MM.1S (cell line): ENCODE data around the gene ATXN1.

ENCODE experiments used
- DNase-seq: peaks from one replicate; pipeline ENCODE4 v3.0.0-alpha.2; 2015
- H2AFZ ChIP-seq: fragments of 300-600 bp; sonication (generic); 2 replicates; pipeline ENCODE4 v1.6.0; 2016; ENCODE audit warnings: antibody characterized with exemption, low read length
- H3F3A ChIP-seq: fragments of 300-600 bp; sonication (generic); 2 replicates; pipeline ENCODE4 v1.6.1; 2016; ENCODE audit warnings: mild to moderate bottlenecking, antibody characterized with exemption, low read length, moderate library complexity, mixed read lengths; ENCODE audit not compliant: insufficient read depth
- H3K27ac ChIP-seq: fragments of 300-600 bp; sonication (generic); 2 replicates; pipeline ENCODE4 v1.5.1; 2016; ENCODE audit warnings: mild to moderate bottlenecking, low read length
- H3K27me3 ChIP-seq: fragments of 300-600 bp; sonication (generic); replicated peaks from 2 replicates; pipeline ENCODE4 v1.6.0; 2016; ENCODE audit warnings: low read length; ENCODE audit not compliant: insufficient read depth
- H3K36me3 ChIP-seq: fragments of 300-600 bp; sonication (generic); replicated peaks from 2 replicates; pipeline ENCODE4 v1.6.1; 2016; ENCODE audit warnings: mild to moderate bottlenecking, low read length, mixed read lengths; ENCODE audit not compliant: insufficient read depth
- H3K4me1 ChIP-seq: fragments of 300-600 bp; sonication (generic); 2 replicates; pipeline ENCODE4 v1.6.1; 2016; ENCODE audit warnings: low read length, mixed read lengths
- H3K4me2 ChIP-seq: fragments of 300-600 bp; sonication (generic); 2 replicates; pipeline ENCODE4 v1.6.0; 2016; ENCODE audit warnings: low read depth, low read length
- H3K4me3 ChIP-seq: fragments of 300-600 bp; sonication (generic); 2 replicates; pipeline ENCODE4 v1.5.1; 2016; ENCODE audit warnings: low read length, mixed read lengths
- H3K79me2 ChIP-seq: fragments of 300-600 bp; sonication (generic); 2 replicates; pipeline ENCODE4 v1.6.1; 2016; ENCODE audit warnings: mixed run types, low read length, mixed read lengths
- H3K9ac ChIP-seq: fragments of 300-600 bp; sonication (generic); 2 replicates; pipeline ENCODE4 v1.6.1; 2016; ENCODE audit warnings: low read length, mixed read lengths
- H3K9me2 ChIP-seq: fragments of 300-600 bp; sonication (generic); replicated peaks from 2 replicates; pipeline ENCODE4 v1.6.1; 2016; ENCODE audit warnings: mild to moderate bottlenecking, low read length, mixed read lengths; ENCODE audit not compliant: insufficient read depth
- H3K9me3 ChIP-seq: fragments of 300-600 bp; sonication (generic); replicated peaks from 2 replicates; pipeline ENCODE4 v1.6.1; 2016; ENCODE audit warnings: mild to moderate bottlenecking, low read length, mixed read lengths; ENCODE audit not compliant: insufficient read depth
- H4K20me1 ChIP-seq: fragments of 300-600 bp; sonication (generic); 2 replicates; pipeline ENCODE4 v1.6.1; 2016; ENCODE audit warnings: mild to moderate bottlenecking, low read length, moderate library complexity, mixed read lengths; ENCODE audit not compliant: insufficient read depth
- EZH2 ChIP-seq: fragments of 300-600 bp; sonication (generic); optimal IDR thresholded peaks from 2 replicates; pipeline ENCODE3; 2017; ENCODE audit warnings: low read depth, mild to moderate bottlenecking, antibody characterized with exemption, low read length, mixed read lengths
- EZH2phosphoT487 ChIP-seq: fragments of 300-600 bp; sonication (generic); IDR thresholded peaks from 2 replicates; pipeline ENCODE4 v1.6.1; 2018; ENCODE audit warnings: antibody characterized with exemption, low read length
- TF ChIP-seq, protein P1 (sequence below): fragments of 300-600 bp; sonication (generic); IDR thresholded peaks from 2 replicates; pipeline ENCODE4 v1.5.1; 2016; ENCODE audit warnings: antibody characterized with exemption, low read length, mixed read lengths

The ATXN1 gene

DNA sequence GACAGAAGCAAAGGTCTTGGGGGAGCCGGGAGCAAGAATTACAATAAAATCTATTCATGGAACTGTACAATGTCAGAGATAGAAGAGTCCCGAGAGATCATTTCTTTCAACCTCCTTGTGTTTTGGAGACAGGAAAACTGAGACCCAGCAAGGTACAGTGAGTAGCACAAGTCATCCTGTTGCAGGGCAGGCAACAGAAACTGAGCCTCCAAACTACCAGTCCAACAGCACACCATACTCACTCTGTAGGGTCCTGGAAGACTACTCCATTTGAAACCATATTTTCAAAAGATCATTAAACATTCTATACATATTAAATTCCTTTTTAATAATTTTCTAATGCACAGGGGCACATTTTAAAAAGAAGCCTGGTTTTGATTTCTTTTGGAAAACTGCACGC is 14.4 kb downstream of the ATXN1 start:
- Histone ChIP-seq H3K4me1 (peaks cover 9% of the 10 kb centered on the region; the same call in 1 of the 2 replicates), H3K9me2 (no peaks in the 10 kb centered on the region), H3F3A (no peaks in the 10 kb centered on the region), H3K9ac (no peak overlapping the region), H3K4me3 (no peak overlapping the region), H3K9me3 (no peaks in the 10 kb centered on the region), H3K27me3 (no peaks in the 10 kb centered on the region), H4K20me1 (no peaks in the 10 kb centered on the region), H3K36me3 (no peaks in the 10 kb centered on the region), H3K79me2 (peaks cover 79% of the 10 kb centered on the region), H3K4me2 (no peak overlapping the region), H2AFZ (no peak overlapping the region), H3K27ac (no peak overlapping the region)
- TF ChIP-seq, protein P1, sequence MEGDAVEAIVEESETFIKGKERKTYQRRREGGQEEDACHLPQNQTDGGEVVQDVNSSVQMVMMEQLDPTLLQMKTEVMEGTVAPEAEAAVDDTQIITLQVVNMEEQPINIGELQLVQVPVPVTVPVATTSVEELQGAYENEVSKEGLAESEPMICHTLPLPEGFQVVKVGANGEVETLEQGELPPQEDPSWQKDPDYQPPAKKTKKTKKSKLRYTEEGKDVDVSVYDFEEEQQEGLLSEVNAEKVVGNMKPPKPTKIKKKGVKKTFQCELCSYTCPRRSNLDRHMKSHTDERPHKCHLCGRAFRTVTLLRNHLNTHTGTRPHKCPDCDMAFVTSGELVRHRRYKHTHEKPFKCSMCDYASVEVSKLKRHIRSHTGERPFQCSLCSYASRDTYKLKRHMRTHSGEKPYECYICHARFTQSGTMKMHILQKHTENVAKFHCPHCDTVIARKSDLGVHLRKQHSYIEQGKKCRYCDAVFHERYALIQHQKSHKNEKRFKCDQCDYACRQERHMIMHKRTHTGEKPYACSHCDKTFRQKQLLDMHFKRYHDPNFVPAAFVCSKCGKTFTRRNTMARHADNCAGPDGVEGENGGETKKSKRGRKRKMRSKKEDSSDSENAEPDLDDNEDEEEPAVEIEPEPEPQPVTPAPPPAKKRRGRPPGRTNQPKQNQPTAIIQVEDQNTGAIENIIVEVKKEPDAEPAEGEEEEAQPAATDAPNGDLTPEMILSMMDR = no peak
- no peak for TF ChIP-seq EZH2
- no peak for TF ChIP-seq EZH2phosphoT487
- no peak for DNase-seq

DNA sequence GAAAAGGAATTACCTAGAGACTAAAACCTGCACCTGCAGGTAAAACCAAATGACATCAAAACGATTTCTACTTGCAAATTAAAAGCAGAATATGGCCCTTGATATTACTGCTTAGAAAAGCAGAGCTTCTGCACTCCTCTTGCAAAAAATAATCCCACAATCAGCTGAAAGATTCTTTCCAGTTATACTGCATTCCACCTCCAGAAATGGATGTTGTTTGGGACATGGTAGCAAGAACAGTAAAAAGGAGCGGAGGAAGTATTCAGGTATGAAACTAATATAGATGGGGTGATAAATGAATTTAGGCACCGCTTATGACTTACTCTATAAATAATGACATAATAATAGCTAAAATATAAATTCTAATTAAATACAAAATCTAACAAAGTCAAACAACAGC is 14.9 kb downstream of the ATXN1 start:
- TF ChIP-seq EZH2 = no peak
- H3K4me3 ChIP-seq = no peak overlapping the region
- H3K79me2 ChIP-seq = peaks cover 76% of the 10 kb centered on the region
- no peak overlapping the region for H3K27ac ChIP-seq
- no peaks in the 10 kb centered on the region for H3K9me3 ChIP-seq
- no peaks in the 10 kb centered on the region for H4K20me1 ChIP-seq
- H3K27me3 ChIP-seq = no peaks in the 10 kb centered on the region
- H3K9me2 ChIP-seq = no peaks in the 10 kb centered on the region
- no peak for DNase-seq
- no peaks in the 10 kb centered on the region for H3K36me3 ChIP-seq
- H3K4me2 ChIP-seq = no peak overlapping the region
- H2AFZ ChIP-seq = no peak overlapping the region
- H3F3A ChIP-seq = 0 out of 2 replicates have a peak, but pooled peaks cover 4% of the 10 kb centered on the region
- H3K4me1 ChIP-seq = peaks cover 13% of the 10 kb centered on the region; the same call in 1 of the 2 replicates
- no peak overlapping the region for H3K9ac ChIP-seq

GRCh38 chr6:16743664-16744210 is 17.5 kb downstream of the ATXN1 start:
- Histone ChIP-seq H3K9ac (no peak overlapping the region), H3K79me2 (peaks cover 63% of the 10 kb centered on the region), H3K36me3 (no peaks in the 10 kb centered on the region), H3K9me3 (no peaks in the 10 kb centered on the region), H3K4me1 (peaks cover 20% of the 10 kb centered on the region), H3K4me3 (no peak overlapping the region), H3F3A (0 out of 2 replicates have a peak, but pooled peaks cover 10% of the 10 kb centered on the region), H3K4me2 (no peak overlapping the region), H3K27me3 (no peaks in the 10 kb centered on the region), H3K9me2 (no peaks in the 10 kb centered on the region), H4K20me1 (no peaks in the 10 kb centered on the region), H3K27ac (no peak overlapping the region), H2AFZ (no peak overlapping the region)
- no peak for TF ChIP-seq EZH2
- TF ChIP-seq, protein P1 = no peak
- no peak for TF ChIP-seq EZH2phosphoT487
- DNase-seq = no peak

- no peak for DNase-seq
- peaks cover 32% of the 10 kb centered on the region for H3K4me1 ChIP-seq
- no peak overlapping the region for H3K27ac ChIP-seq
- H3K9me3 ChIP-seq = no peaks in the 10 kb centered on the region
- H3K4me3 ChIP-seq = no peak overlapping the region
- no peak overlapping the region for H2AFZ ChIP-seq
- no peaks in the 10 kb centered on the region for H4K20me1 ChIP-seq
- no peak overlapping the region for H3K9ac ChIP-seq
- no peaks in the 10 kb centered on the region for H3K36me3 ChIP-seq
- no peaks in the 10 kb centered on the region for H3K27me3 ChIP-seq
- H3F3A ChIP-seq = peaks cover 14% of the 10 kb centered on the region; the same call in 1 of the 2 replicates
- no peaks in the 10 kb centered on the region for H3K9me2 ChIP-seq
- H3K79me2 ChIP-seq = peaks cover 47% of the 10 kb centered on the region
- no peak overlapping the region; the same call in 1 of the 2 replicates for H3K4me2 ChIP-seq
- TF ChIP-seq, protein P1 = no peak
- TF ChIP-seq EZH2 (no peak), EZH2phosphoT487 (no peak)
These were observed 19.1 kb downstream of the ATXN1 start for GRCh38 chr6:16742116-16742515.
